ENCODE data around the gene SMG6.
"Not testable (repeated sequence)": the region's sequence is repeated elsewhere in the genome, so short reads cannot be mapped to it uniquely, and the experiment has no call there.

The SMG6 gene

GRCh38 chr17:2174468-2175293, 128.9 kb downstream of the SMG6 start:
- DNase-seq: no peak

DNA sequence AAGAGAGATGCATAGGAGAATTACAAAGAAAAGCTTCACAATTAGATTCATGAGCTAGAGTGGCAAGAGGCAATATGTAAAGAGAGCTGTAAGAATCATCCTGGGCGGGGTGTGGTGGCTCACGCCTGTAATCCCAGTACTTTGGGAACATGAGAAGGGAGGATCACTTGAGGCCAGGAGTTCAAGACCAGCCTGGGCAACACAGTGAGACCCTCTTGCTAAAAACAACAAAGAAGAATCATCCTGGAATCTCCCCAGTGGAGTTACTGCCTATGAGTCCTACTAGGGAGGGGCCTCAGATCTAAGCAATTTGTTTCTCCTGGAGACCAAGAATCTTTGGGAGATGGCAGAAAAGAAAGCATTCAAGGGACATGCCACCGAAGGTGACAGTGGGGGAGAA, 129.6 kb downstream of the SMG6 start:
- no peak for DNase-seq

DNA sequence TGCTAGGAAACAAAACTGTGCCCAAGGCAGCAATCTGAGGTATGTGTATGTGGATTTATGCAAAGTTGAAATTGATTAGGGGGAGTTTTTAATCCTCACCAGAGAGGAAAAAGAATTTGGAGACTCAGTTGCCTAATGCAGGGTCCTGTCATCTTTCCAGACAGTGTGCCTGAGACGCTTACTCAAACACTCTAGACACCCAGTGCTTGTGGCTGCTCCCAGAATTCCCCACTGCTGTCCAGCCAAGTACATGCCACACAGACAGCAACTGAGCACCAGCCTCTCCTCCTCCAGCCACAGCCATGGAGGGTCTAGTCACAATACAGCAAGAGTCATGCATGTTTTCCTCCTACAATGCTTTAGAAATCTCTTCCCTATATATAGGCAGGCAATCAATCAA, 130.6 kb downstream of the SMG6 start:
- DNase-seq: no peak

DNA sequence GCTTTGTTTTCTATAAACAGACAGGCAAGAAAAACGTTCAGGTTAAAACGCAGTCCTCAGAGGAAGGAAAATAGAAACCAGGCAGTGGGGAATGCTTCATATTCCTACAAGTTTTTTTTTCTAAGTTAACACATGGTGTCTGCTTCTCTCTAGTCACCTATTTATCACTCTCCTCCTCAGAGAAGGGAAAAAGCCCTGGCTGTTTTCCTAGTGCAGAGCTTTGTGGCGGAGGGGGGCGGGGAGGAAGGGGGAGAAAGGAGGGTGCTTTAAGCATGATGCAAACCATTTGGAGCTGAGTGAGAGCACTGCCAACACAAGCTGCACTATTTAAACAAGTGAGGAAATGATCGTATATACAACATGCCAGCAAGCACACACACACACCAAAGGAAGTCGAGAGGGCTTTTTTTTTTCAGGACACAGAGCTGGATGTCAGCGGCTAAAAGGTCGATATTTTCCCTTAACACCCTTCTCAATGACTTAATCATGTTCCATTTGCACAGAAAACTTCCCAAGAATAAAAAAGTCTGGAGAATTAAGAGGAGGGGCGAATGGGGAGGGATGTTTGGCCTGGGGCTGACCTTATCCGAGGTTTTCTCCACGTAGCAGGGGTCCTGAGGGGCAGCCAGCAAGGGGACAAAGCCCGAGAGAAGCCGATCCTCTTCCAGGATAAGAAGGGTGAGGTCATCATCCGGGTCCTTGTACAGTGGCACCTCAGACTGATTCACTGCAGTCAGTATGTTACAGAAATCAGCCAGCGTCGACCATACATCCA, 131.3 kb downstream of the SMG6 start:
- DNase-seq: no peak

- no peak for DNase-seq
Measured at GRCh38 chr17:2171702-2172076, 131.9 kb downstream of the SMG6 start.

DNA sequence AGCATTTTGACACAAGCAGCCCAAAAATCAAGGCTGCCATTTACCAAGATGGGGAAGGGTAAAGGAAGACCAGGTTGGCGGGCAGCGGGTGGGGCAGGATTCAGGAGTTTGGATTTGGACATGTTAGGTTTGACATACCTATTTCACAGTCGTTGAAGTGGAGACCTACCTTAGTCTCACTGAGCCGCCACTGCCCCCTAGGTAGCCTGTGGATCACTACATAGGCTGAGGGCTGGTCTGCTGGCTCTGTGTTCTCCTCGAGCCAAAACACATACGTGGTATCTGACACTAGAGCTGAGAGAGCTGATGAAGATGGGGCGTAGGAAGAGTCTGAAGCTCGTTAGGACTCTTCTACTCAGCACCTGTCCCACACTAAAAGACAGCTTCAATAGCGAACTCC, 133.6 kb downstream of the SMG6 start:
- no peak for DNase-seq

DNA sequence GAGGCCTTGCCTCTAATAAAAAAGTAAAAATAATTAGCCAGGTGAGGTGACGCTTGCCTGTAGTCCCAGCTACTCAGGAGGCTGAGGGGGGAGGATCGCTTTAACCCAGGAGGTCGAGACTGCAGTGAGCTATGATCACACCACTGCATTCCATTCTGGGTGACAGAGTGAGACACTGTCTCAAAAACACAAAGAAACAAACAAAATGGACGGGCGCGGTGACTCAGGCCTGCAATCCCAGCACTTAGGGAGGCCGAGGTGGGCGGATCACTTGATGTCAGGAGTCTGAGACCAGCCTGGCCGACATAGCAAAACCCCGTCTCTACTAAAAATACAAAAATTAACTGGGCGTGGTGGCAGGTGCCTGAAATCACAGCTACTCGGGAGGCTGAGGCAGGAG, 137.9 kb downstream of the SMG6 start:
- not testable (repeated sequence) for DNase-seq

- DNase-seq: no peak
Measured at GRCh38 chr17:2158396-2158780, 145.2 kb downstream of the SMG6 start.

DNA sequence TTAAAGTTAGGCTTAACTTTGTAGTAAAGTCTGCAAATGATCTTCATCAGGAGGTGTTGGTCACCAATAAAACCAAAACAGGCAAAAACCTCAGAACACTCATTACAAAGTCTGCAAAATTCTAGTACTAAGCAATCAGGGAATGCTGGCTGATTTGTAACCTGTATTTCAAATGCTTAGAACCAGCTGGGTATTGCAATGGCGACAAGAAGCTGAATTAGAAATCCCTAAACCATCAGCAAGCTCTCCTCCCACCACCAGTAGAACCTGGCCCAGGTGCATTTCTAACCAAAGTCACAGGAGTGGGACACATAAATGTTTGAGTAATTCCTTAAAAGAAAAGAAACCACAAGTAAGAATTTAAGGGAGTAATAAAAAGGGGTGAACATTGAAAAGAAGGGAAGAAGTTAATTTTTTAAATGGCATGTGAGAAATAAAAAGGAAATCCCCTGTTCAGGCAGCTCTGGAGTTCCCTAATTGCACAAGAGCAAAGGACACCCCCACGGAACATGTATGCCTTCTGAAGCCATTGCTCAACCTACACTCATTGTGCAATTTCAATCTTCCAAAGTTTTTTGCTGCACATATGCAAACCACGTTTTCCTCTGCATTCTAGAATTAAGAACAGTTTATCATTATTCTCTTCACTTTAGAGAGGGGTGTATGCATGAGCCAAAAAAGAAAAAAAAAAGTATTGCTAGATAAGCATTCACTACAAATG, 145.8 kb downstream of the SMG6 start:
- no peak for DNase-seq

DNA sequence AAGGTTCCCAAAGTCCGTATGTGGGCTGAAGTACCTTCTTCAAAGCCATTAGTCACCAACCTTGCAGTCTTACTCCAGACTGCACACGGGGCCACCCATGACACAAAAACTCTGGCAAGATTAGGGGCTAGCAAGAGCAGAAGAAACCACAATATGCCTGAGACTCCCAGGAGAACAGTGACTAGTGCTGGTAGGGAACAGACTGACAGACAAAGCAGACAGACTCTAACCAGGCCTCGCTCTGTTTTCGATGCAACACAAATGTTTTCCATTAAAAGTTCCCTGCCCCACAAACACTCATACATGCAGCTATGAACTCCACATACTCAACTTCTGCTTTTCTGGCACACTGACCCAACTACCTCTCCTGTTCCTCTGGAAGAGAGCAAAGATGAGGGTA, 146.5 kb downstream of the SMG6 start:
- no peak for DNase-seq

GRCh38 chr17:2156666-2157065, 146.9 kb downstream of the SMG6 start:
- DNase-seq: no peak

GRCh38 chr17:2155573-2155972, 148.0 kb downstream of the SMG6 start:
- no peak for DNase-seq

DNA sequence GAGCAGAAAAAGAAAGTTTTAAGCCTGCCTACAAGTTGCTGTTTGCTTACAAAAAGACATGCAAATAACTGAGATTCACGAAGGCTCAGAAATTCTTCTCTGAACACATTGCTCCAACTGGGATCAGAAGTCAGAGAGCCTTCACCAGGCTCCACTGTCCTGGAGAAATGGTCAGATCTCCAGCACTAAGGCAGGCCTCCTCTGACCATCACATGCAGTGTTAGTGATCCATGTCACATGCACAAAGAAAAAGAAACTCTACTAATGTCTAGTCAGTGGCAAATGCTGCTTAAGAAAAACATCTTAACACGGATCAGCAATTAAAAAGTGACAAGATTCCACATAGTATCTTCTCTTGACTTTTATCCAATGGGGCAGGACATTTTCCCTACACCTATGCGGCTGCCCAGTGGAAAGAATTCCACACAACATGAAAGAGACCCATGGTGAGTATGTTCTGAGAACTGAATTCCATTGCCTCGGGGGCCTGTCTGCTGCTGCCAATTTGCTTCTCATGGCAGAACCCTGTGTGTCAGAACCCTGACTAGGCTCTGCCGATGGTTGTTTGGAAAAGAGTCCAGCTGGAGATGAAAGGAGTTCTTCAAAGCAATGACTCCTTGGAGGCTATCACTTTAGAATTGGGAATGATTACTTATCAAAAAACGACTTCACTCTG, 152.1 kb downstream of the SMG6 start:
- DNase-seq: no peak

GRCh38 chr17:2150806-2151205, 152.8 kb downstream of the SMG6 start:
- DNase-seq: peak; percentile 58

- no peak for DNase-seq
Measured at GRCh38 chr17:2149934-2150333, 153.7 kb downstream of the SMG6 start.

DNA sequence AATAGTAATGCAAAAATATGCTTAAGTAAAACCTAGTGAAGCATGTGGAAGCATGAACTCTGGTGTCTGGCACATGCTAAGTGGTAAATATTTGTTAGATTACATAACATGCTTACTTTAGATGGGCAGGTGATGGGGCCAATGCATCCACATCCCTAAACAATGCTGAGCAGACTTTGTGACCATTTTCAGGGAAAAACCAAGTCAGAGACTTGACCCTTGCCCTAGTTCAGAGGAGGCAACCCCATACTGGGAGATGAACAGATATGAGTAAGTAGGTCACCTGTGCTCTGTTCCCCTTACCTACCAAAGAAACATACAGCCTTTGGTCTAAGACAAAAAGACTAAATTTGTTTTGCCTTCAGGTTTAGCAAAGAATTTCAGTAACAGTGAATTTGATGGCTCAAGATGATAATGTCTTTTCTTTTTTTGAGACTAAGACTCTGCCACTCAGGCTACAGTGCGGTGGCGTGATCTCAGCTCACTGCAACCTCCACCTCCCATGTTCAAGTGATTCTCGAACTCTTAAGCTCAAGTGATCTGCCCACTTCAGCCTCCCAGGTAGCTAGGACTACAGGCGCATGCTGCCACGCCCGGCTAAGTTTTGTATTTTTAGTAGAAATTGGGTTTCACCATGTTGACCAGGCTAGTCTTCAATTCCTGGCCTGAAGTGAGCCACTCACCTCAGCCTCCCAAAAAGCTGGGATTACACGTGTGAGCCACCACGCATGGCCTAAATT, 157.3 kb downstream of the SMG6 start:
- no peak for DNase-seq

DNA sequence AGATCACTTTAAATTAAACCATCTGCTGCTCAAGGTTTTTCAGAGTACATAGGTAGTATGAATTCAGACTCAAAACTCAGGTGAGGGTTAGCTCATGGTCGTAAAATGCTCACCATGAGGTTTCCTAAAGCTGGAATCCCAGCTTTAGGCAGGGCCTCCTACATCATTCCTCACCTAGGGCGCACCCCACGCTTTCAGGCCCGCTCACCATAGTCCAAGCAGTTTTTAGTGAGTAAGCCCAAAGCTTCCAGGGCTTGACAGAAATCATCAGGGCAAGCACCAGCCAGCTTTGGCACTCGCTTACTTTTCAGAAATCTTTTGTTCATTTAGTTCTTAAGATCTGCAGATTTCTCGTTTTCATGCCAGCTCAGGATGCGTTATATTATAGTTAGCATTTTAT, 158.9 kb downstream of the SMG6 start:
- no peak for DNase-seq

GRCh38 chr17:2143332-2143731, 160.3 kb downstream of the SMG6 start:
- DNase-seq: no peak

DNA sequence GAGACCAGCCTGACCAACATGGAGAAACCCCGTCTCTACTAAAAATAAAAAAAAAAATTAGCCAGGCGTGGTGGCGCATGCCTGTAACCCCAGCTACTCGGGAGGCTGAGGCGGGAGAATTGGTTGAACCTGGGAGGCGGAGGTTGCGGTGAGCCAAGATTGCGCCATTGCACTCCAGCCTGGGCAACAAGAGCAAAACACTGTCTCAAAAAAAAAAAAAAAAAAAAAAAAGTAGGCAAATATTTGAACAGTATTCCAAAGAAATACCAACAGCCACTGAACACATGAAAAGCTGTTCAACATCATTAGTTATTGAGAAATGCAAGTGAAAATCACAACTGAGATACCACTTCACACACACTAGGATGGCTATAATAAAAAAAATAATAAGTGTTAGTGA, 160.9 kb downstream of the SMG6 start:
- DNase-seq: not testable (repeated sequence)

DNA sequence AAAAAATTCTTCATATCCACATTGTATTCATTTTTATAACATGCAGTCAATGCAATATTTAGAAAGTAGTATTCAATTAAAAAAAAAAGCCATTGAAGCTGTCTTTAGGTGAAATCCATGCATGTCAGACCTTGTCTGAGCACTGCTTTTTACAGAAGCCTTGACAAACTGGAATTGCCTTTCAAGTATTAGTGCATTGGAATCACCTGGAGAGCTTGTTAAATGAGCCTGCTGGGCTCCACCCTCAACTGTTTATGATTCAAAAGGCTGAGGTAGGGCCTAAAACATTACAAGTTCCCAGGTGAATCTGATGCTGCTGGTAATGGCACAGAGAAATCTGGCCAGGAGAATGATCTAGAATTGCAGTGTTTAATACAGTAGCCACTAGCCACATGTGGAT, 162.9 kb downstream of the SMG6 start:
- DNase-seq: no peak

GRCh38 chr17:2138761-2139160, 164.8 kb downstream of the SMG6 start:
- DNase-seq: no peak

- DNase-seq: no peak
Measured at GRCh38 chr17:2138318-2138717, 165.3 kb downstream of the SMG6 start.

Data from COR-L47 (cell line).